GM21619 (cell line): Measurements from ENCODE around the gene NPIPA3.
"Not testable (repeated sequence)": the region's sequence is repeated elsewhere in the genome, so short reads cannot be mapped to it uniquely, and the experiment has no call there.

Experiments used
- ATAC-seq: cut with Tn5 transposase; IDR thresholded peaks from one replicate; pipeline ENCODE4 v1.9.1; 2021; ENCODE audit not compliant: unreplicated experiment

The NPIPA3 gene

GRCh38 chr16:14742273-14743128 lies 39.3 kb downstream of the NPIPA3 start, which contains the start of gene NPIPA2:
Gene NPIPA2, plus strand, starts transcription at chr16:14742533. Its CDS starts 5,533 bp downstream, at chr16:14748066.
- ATAC-seq: peak; percentile 94

- ATAC-seq: not testable (repeated sequence)
Measured at GRCh38 chr16:14773654-14774053, 70.4 kb downstream of the NPIPA3 start.

GRCh38 chr16:14775624-14776023 lies 72.4 kb downstream of the NPIPA3 start:
- ATAC-seq: not testable (repeated sequence)
